ENCODE data around the gene AHDC1.

GRCh38 chr1:27518808-27519207 is 85.1 kb downstream of the AHDC1 start:
- TF ChIP-seq CTCF (IDR thresholded peaks at IDR 0.05) (no peak), POLR2A (IDR thresholded peaks at IDR 0.05) (no peak)
